GM18520 (cell line): ENCODE measurements around the gene GTF2H4.

Experiments
- ATAC-seq: cut with Tn5 transposase; IDR thresholded peaks from one replicate; pipeline ENCODE4 v1.9.1; 2021; ENCODE audit not compliant: unreplicated experiment

The GTF2H4 gene

GRCh38 chr6:30951907-30952469, 44.0 kb downstream of the GTF2H4 start:
- ATAC-seq = no peak

- ATAC-seq = no peak
Observed at GRCh38 chr6:30954631-30955366, 46.8 kb downstream of the GTF2H4 start.

GRCh38 chr6:30955367-30956042, 47.5 kb downstream of the GTF2H4 start:
- no peak for ATAC-seq

- ATAC-seq = no peak
Observed at GRCh38 chr6:30957716-30958115, 49.7 kb downstream of the GTF2H4 start.

- no peak for ATAC-seq
Observed at GRCh38 chr6:30960907-30961673, 53.1 kb downstream of the GTF2H4 start.

- no peak for ATAC-seq
Observed at GRCh38 chr6:30962716-30963115, 54.7 kb downstream of the GTF2H4 start.

GRCh38 chr6:30963641-30964040, 55.6 kb downstream of the GTF2H4 start:
- ATAC-seq = no peak
